AG04450 (cell line): ENCODE results near the gene PRX. TPM values are rescaled to one million over a fixed set of nuclear protein-coding genes. Genes with fewer than 3 reads are reported as not detected.

ENCODE experiments used
- CTCF ChIA-PET: fragments of 300-600, 350-600 bp; formaldehyde crosslinking; extraction: SDS; loops from one replicate; lab custom pipeline; 2022; ENCODE audit warnings: antibody characterized with exemption, inconsistent platforms; lab: Charles Lee
- POLR2A ChIA-PET: fragments of 350-600 bp; formaldehyde crosslinking; extraction: SDS; loops from one replicate; lab custom pipeline; 2021; ENCODE audit warnings: antibody characterized with exemption, inconsistent platforms; lab: Yijun Ruan, JAX
- DNase-seq: peaks from one replicate; pipeline ENCODE4 v3.0.0-alpha.2; 2011; ENCODE audit warnings: low read depth, low spot score
- H3K27ac ChIP-seq: one replicate; pipeline ENCODE4 v1.5.1; 2012; ENCODE audit warnings: low read depth, low read length, control low read depth
- H3K27me3 ChIP-seq: one replicate; pipeline ENCODE4 v1.6.0; 2012; ENCODE audit warnings: low read length; ENCODE audit not compliant: control insufficient read depth, insufficient read depth
- H3K4me3 ChIP-seq: 2 replicates; pipeline ENCODE4 v1.5.1; 2011; ENCODE audit warnings: mild to moderate bottlenecking, low read depth, low read length, control low read depth
- H3K9me3 ChIP-seq: 2 replicates; pipeline ENCODE4 v1.5.1; 2012; ENCODE audit warnings: low read length; ENCODE audit not compliant: control insufficient read depth, insufficient read depth
- CTCF ChIP-seq: IDR thresholded peaks from 2 replicates; pipeline ENCODE4 v1.5.1; 2011; ENCODE audit warnings: low read depth, low read length, control low read depth, inconsistent platforms
- polyA plus RNA-seq: library from polyadenylated mRNA; depleted of rRNA; stranded (reverse); fragments of >200 nt; gene quantifications from 2 replicates; pipeline ENCODE4 v1.2.3, GENCODE V29; 2011

Gene PRX
- polyA plus RNA-seq, 1 experiment, result 1.8 TPM

GRCh38 chr19:40358773-40359172, 54.4 kb downstream of the PRX start:
- no peaks in the 10 kb centered on the region for H3K9me3 ChIP-seq
- no peaks in the 10 kb centered on the region for H3K27me3 ChIP-seq
- no peak for TF ChIP-seq CTCF
- H3K27ac ChIP-seq, result no peak overlapping the region
- CTCF ChIA-PET, result no interaction called here
- no peak for DNase-seq
- H3K4me3 ChIP-seq, result no peak overlapping the region
- POLR2A ChIA-PET, result no interaction called here

GRCh38 chr19:40357640-40358039, 55.5 kb downstream of the PRX start:
- ChIA-PET CTCF (interaction anchor here (1.9 kb wide), 1 partner anchor 52 kb away, joined by 6 read pairs; no protein-coding TSS in a partner anchor), POLR2A (interaction anchor here (1.1 kb wide), 1 partner anchor 8 kb away, joined by 7 read pairs; no protein-coding TSS in a partner anchor)
- H3K9me3 ChIP-seq, result no peaks in the 10 kb centered on the region
- no peak for TF ChIP-seq CTCF
- no peak for DNase-seq
- no peaks in the 10 kb centered on the region for H3K27me3 ChIP-seq
- peak overlapping the region; percentile 12 for H3K27ac ChIP-seq
- H3K4me3 ChIP-seq, result no peak overlapping the region

GRCh38 chr19:40356681-40357595, 56.2 kb downstream of the PRX start:
- no peak for TF ChIP-seq CTCF
- H3K27ac ChIP-seq, result peak overlapping the region; percentile 12
- ChIA-PET CTCF (interaction anchor here (1.9 kb wide), 1 partner anchor 52 kb away, joined by 6 read pairs; no protein-coding TSS in a partner anchor), POLR2A (interaction anchor here (0.8 to 1.1 kb wide), 2 partner anchors 8 to 9 kb away, joined by 3 to 7 read pairs; partner anchors contain the start of genes C19orf47 and PLD3)
- DNase-seq, result no peak
- no peak overlapping the region for H3K4me3 ChIP-seq
- no peaks in the 10 kb centered on the region for H3K9me3 ChIP-seq
- no peaks in the 10 kb centered on the region for H3K27me3 ChIP-seq

GRCh38 chr19:40355975-40356680, 57.0 kb downstream of the PRX start:
- TF ChIP-seq CTCF, result no peak
- Histone ChIP-seq H3K4me3 (no peak overlapping the region), H3K27ac (peak overlapping the region; percentile 2), H3K27me3 (no peaks in the 10 kb centered on the region), H3K9me3 (no peaks in the 10 kb centered on the region)
- no peak for DNase-seq
- POLR2A ChIA-PET, result interaction anchor here (0.8 kb wide), 1 partner anchor 8 kb away, joined by 3 read pairs; the partner anchor contains the start of genes C19orf47 and PLD3
- CTCF ChIA-PET, result interaction anchor here (1.9 kb wide), 1 partner anchor 51 kb away, joined by 6 read pairs; no protein-coding TSS in a partner anchor
